Medulla oblongata (tissue), 1 donor: ENCODE measurements around the gene EVI2B.
"Not testable (repeated sequence)": the region's sequence is repeated elsewhere in the genome, so short reads cannot be mapped to it uniquely, and the experiment has no call there.

Experiments
- DNase-seq: peaks from one replicate; pipeline ENCODE4 v3.0.0-alpha.2; 2015; ENCODE audit errors: extremely low spot score

The EVI2B gene

DNA sequence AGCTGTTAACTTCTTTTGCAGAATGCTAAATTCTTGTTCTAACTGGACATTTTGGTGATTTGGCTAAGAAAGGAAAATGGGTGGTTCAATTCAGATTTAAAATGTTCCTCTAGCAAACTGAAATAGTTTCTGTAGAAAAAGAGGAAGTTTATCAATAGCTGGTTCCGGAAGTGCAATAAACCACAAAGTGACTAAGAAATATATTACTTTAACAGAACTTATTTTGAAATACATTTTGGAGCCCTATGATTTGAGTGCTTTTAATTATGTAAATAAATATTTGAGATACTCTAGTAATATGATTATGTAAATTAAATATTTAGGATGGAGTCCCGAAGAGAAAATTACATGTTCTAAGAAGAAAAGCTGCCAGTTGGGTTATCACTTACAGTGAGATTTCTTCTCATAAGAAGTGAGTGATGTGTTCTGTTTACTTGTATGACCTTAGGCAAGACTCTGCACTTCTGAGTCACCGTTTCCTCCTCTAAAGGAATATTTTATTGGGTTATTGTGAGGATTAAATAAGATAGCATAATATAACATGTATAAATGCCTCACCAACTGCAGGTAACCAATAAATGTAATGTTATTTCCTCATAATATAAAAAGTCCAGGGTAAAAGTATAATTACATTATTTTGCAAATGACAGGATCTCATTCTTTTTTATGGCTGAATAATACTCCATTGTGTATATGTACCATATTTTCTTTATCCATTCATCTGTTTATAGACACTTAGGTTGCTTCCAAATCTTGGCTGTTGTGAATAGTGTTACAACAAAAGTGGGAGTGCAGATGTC is at the start of gene EVI2B:
Gene EVI2B (minus strand): TSS at position 73 of the 800 bp plus-strand sequence. CDS start 8,445 bp downstream, outside the sequence.
- DNase-seq = peak; percentile 51

DNA sequence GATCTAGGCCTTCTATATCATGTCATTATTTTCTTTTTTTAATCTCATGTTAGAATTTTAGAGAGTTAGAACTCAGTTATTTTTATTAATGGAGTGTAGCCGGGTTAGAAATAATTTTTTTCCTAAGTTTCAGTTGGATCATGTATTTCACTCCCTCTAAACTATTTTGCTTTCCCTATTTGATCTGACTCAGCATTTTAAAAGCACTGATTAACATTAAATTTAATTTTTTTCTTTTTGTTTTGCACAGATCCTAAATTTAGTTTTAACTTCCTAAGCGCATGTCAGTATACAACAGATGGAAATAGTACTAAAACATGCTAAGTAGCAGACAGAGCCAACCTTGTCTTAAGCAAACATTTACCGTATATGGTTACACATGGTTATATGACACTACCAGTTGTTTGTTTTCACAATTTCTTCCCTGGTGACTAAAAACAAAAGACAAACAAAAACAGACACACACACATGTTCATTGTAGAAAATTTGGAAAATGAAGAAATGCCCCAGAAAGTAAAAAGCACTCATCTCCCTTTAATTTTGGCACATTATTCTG is 44.1 kb upstream of the EVI2B start:
- DNase-seq = no peak

DNA sequence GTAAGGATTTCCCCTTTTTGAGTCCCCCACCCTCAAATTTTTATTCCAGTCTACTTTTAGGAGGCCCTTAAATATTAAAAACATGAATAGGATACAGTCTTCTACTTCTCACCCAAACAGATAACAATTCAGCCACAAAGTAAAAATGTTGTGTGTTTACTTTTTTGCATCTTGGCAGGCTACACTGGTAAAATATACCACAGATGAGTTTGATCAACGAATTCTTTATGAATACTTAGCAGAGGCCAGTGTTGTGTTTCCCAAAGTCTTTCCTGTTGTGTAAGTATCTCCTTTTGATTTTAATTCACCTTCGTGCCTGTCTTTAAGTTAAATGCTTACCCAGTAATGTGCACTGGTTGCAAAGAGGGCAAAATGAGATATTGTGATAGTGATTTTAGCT is 43.2 kb upstream of the EVI2B start:
- no peak for DNase-seq

DNA sequence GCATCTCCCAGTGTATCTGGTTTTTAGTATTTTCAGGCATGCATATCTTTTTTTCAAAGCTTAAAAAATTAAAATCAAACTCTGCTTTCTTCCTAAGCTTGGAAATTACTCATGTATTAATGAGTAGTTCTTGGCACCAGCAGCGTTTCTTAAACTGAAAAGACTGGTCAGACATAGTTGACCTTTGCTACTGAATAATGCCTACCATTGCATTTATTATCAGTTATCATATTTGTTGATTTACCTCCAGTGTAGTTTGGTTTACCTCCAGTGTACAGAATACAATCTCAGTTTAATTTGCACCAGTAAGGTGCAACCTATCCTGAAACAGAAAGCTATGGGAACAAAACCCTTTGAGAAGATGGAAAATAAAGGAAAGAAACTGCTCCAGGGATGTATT is 42.1 kb upstream of the EVI2B start:
- no peak for DNase-seq

DNA sequence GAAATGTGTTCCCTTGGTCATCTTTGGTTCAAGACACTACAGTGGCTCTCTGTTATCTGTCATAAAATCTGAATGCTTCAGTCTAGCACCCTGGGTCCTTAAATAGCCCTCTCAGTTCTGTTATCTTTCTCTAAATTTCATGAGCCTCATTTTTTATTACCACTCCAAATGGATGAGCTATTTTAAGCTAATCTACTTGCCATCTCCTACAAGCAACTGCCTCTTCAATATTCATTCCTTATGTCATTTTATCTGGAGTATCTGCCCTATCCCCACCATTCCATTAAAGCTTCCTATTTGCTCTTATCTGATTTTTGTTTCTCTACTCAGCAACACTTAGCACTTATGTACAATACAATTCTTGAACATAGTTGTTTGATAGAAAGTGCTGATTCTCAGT is 35.6 kb upstream of the EVI2B start:
- no peak for DNase-seq

DNA sequence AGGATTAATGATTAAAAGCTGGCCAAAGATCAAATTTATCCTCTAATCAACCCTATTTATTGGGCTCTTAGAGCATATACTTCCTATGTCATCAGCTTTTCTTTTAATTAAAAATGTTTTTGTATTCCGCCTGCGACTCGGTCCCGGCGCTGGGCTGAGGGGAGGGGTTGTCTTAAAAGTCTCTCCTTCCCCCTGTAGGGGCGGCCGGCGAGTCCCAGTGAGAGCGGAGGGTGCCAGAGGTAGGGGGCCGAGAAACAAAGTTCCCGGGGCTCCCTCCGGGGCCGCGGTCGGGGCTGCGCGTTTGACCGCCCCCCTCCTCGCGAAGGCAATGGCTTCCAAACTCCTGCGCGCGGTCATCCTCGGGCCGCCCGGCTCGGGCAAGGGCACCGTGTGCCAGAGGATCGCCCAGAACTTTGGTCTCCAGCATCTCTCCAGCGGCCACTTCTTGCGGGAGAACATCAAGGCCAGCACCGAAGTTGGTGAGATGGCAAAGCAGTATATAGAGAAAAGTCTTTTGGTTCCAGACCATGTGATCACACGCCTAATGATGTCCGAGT is 31.4 kb upstream of the EVI2B start:
- DNase-seq = not testable (repeated sequence)

- peak; percentile 26 for DNase-seq
Measured at GRCh38 chr17:31339906-31340661, 26.2 kb upstream of the EVI2B start.

DNA sequence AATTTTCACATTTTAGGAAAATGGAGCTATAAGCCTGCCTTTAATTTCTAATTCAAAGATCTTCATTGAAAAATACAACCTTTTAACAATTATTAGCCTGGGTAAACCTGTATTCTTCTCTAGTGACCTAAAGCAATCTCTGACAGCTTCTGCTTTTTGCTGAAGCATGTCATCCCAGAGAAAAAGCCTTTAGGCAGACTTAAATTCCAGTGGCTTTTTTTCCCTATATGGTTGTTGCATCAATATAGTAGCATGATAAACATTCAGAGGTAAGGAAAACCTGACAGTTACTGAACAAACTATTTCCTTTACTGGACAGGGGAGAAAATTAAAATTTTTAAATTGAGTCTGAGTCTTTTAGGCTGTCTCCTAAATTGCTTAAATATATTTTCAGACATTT is 15.4 kb upstream of the EVI2B start:
- DNase-seq = no peak

DNA sequence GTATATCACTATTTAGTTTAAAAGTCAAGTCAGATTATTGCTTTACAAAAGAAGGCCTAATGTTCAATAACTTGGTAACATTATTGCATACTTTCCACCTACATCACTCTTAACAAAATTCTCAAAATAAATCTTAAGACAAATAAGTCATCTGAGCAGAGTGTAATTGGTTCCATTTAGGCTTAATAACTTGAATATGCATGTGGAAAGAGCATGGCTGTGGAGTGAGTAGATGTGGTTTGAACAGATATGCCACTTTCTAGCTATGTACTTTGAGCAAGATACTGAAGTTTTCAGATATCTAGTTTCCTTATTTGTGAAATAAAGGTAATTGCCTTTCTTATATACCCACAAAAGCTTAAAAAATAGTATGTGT is 14.3 kb upstream of the EVI2B start:
- DNase-seq = no peak

DNA sequence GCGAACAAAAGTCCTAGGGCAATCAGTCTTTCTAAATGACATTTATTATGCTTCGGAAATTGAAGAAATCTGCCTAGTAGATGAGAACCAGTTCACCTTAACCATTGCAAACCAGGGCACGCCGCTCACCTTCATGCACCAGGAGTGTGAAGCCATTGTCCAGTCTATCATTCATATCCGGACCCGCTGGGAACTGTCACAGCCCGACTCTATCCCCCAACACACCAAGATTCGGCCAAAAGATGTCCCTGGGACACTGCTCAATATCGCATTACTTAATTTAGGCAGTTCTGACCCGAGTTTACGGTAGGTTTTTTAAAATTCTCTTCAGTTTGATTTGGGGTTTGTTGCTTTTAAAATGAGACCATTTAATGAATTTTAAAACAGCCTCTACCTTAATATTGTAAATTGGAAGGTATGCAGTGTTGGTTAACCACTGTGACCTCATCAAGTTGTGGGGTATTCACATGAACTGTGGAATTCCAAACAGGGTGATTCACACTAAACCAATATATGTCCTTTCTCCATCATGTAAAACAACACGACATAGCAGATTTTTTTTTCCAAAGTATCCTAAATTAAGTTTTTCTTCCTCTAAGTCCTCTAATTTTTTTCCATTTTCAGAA is 13.8 kb upstream of the EVI2B start:
- DNase-seq = no peak

GRCh38 chr17:31323551-31323950 is 9.7 kb upstream of the EVI2B start:
- no peak for DNase-seq

DNA sequence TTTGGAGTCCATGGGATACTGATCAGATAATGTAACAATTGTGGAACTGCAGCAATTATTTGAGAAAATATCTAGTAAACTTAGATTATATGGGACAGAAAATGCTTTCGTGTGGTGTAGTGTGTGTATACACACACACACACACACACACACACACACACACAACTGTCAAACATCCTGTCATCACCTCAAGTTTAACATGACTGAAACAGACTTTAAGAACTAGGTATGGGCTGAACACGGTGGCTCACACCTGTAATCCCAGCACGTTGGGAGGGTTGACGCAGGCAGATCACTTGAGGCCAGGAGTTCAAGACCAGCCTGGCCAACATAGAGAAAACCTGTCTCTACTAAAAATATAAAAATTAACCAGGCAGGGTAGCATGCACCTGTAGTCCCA is 8.1 kb upstream of the EVI2B start:
- DNase-seq = no peak

DNA sequence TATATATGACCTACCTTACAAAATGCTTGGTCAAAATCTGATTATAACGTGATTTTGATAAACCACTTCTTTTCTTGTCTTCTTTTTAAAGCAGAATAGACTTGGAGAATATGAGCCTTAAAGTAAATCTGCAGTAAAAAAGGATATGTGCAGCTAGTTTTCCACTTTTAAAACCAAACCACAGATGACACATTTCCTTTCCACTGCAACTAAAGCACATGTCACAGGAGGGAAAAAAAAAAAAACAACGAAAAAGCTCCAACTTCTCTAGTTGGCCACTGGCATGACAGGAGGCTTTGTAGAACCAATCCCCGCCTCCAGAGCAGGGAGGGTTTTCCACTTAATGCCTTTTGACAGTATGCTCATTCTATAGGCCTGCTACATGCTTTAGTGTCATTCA is 7.6 kb upstream of the EVI2B start, which contains the start of gene EVI2A:
Gene EVI2A (minus strand): TSS at position 142 of the 400 bp plus-strand sequence. CDS start 2,609 bp downstream, outside the sequence.
- peak; percentile 93 for DNase-seq

- DNase-seq = peak; percentile 74
Measured at GRCh38 chr17:31320791-31321190, 6.9 kb upstream of the EVI2B start.

GRCh38 chr17:31320241-31320640 is 6.4 kb upstream of the EVI2B start:
- peak; percentile 56 for DNase-seq

DNA sequence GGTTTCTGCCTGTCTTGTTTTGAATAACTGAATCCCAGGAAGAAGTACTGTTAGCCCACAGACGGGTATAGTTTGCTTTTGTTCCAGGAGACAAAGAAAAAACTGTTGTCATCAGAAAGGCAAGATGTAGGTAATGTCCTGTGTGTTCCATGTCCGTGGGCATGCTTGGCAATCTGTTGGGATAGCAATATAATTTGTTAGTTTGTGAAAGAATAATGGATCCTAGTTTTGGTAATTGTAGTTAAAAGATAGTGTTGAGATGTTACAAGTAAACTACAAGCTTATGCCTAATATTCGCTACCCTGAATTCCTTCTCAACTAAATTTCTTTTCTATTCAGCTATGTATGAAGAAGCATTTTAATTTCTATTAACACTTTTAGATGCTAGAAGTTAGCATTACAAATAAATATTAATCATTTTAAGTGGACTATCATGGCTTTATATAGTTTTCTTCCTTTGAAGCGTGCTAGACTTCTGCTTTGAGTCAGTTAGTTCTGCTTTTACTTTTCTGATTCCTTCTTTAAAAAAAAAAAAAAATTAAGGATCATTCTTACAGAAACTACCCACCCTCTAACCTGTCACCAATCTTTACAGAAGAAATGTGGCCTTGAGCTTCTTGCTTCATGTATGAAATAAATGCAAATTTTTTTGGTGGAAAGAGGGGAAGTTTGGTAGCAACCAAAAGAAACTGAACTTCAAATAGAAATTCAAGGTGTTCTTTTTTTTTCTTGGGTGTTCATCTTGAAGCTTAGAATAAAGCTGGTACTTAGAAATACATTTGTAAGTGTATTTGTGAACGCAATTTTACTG is 5.2 kb upstream of the EVI2B start:
- peak; percentile 70 for DNase-seq

DNA sequence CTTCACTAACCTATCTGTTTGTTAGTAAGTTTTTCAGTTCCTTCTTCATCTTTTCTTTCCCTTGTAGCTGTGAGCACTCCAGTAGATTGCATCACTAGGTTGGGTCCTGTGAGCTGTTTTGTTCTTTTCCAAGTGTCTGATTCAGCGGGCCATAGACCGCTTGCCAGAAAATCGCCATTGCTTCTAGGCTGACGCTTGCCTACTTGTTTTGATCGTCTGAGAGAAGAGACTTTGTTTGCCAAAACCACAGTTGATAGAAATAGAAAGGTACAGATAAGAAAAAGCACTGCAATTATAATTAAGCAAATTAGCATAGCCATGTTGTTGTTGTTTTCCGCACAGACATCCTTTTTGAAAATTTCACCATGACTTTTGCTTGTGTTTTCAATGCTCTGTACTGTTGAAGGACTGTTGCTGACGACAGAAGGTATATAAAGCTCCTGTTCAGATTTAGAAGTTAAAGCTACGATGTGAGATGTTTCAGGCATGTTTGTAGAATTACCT is 4.5 kb upstream of the EVI2B start:
- DNase-seq = peak; percentile 94

DNA sequence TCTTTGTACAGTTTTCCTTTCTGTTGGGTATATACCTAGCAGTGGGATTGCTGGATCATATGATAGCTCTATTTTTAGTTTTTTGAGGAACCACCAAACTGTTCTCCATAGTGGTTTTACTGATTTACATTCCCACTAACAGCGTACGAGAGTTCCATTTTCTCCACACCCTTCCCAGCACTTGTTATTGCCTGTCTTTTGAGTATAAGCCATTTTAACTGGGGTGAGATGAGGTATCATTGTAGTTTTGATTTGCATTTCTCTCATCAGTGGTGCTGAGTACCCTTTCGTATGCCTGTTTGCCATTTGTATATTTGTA is 887 bp upstream of the EVI2B start:
- no peak for DNase-seq

GRCh38 chr17:31312223-31312622 is 1.6 kb downstream of the EVI2B start:
- not testable (repeated sequence) for DNase-seq

DNA sequence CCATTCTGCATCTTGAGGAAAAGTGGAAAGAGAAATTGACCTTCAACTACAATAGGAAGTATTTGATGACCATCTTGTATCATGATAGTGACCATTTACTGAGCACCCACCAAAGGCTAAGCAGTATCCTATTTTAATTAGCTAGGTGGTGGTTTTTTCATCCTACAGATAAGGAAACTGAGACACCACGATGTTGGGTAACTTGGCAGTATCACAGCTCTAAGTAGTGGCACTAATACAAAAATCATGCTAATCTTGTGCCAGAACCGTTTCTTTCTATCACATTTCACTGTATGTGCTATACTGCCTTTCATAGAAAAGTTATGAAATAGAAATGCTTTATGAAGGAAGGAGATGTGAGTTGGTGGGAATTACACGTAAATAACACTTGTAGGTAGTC is 2.3 kb downstream of the EVI2B start:
- DNase-seq = no peak

- DNase-seq = no peak
Measured at GRCh38 chr17:31310886-31311285, 3.0 kb downstream of the EVI2B start.
